Erythroblast (primary cell): ENCODE results near the gene KIAA0586.

Experiments
- GATA1 ChIP-seq: IDR thresholded peaks from 2 replicates; pipeline ENCODE4 v1.6.1; 2011; ENCODE audit warnings: low read depth, mild to moderate bottlenecking, control low read depth, low read length, moderate library complexity
- POLR2A ChIP-seq: IDR thresholded peaks from 2 replicates; pipeline ENCODE4 v1.6.1; 2011; ENCODE audit warnings: mild to moderate bottlenecking, low read length

DNA sequence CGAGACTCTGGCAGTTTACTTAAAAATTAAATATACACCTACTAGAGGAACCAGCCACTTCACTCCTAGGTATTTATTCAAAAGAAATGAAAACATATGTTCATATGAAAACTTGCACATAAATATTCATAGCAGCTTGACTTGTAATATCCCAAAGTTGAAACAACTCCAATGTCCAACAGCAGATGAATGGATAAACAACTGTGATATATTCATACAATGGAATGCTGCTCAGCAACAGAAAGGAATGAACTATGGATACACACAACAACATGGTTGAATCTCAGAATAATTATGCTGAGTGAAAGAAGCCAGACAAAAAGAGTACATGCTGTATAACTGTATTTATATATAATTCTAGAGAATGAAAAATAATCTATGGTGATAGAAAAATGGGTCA lies 156.9 kb downstream of the KIAA0586 start:
- TF ChIP-seq POLR2A (no peak), GATA1 (no peak)
